ENCODE data around the gene CCR5AS.

GRCh38 chr3:46318207-46318927 lies 88.5 kb downstream of the CCR5AS start:
- TF ChIP-seq CTCF (IDR thresholded peaks at IDR 0.05 in 4 of 5, conservative IDR thresholded peaks at IDR 0.05 in 1 of 5) (no peak), POLR2A (IDR thresholded peaks at IDR 0.05) (no peak)
